ENCODE data around the gene COL15A1.
A peak's percentile ranks its signal among the peaks of the same experiment; 100 is the strongest.

COL15A1 gene

DNA sequence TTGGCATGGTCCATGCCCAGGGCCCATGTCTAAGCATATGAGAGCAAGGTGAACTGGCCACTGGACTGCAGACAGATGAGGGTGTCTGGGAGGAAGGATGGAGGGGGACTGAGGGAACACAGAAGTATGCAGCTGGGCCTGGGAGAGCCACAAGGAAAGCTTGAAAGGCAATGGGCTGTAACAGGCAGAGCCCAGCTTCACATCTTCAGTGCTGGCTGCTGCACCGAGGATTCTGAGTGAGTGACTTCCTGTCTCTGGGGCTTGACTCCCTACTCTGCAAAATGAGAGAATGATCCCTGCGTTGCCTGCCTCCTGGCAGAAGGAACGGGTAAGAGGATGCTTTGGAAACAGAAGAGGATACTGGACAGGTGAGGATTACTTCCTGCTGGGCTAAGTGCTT is 29.0 kb downstream of the COL15A1 start:
- DNase-seq (ENCODE audit: low read depth): no peak

- DNase-seq (ENCODE audit: low read depth): no peak
These were observed 29.5 kb downstream of the COL15A1 start for GRCh38 chr9:98973171-98973570.

- no peak for DNase-seq (ENCODE audit: low read depth)
These were observed 29.9 kb downstream of the COL15A1 start for GRCh38 chr9:98973576-98973975.

DNA sequence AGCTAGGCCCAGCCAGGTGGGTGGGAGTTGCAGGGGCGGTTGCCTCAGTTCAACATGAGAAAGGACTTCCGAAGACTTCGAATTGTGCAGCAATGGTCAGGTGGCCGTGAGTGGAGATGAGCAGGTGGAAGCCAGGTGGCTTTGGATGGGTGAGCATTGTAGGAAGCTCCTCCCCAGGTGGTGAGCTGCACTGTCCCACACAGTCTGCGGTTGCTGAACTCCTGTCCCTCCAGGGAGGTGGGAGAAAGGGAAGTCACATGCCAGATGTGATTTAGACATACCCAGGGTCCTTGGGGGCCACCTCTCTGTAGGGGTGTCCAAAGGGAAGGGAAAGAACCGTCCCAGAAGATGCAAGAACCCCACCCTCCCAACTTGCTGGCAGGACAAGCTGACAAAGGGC is 30.4 kb downstream of the COL15A1 start:
- no peak for DNase-seq (ENCODE audit: low read depth)

DNA sequence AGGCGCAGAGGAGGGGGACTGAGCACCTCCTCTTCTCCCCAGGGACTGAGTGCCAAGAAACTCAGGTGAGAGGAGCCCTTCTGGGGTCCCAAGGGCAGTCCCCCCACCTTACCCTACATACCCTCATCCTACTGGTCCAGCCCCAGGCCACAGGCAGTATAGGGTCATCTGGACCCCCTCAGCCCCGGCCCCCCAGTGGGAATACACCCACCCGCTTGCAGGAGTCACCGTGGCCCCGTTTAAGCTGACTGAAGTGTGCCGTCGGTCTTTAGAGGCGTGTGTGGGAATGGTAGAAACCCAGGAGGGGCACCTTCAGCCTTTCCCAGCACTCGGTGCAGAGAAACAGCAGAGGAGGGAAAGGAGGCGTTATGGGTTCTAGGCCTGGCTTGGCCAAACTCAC is 30.8 kb downstream of the COL15A1 start:
- no peak for DNase-seq (ENCODE audit: low read depth)

- DNase-seq (ENCODE audit: low read depth): peak; percentile 72
These were observed 31.4 kb downstream of the COL15A1 start for GRCh38 chr9:98974994-98975712.

DNA sequence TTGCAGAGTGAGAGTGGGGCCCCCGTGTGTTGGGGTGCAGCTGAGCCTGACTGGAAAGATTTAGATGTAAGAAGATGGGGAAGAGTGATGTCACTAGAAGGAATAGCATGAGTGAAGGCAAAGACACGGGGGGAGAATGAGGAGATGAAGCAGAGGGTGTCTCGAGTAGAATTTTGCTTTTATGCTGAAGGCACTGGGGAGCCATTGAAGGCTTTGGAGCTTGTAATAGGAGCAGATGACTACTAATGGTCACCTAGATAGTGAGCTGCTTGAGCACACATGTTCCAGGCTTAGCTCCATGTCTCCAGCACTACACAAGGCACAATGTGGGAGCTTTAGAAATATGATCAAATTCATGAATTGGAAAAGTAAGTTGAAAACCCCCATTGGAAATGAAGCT is 32.1 kb downstream of the COL15A1 start:
- no peak for DNase-seq (ENCODE audit: low read depth)

DNA sequence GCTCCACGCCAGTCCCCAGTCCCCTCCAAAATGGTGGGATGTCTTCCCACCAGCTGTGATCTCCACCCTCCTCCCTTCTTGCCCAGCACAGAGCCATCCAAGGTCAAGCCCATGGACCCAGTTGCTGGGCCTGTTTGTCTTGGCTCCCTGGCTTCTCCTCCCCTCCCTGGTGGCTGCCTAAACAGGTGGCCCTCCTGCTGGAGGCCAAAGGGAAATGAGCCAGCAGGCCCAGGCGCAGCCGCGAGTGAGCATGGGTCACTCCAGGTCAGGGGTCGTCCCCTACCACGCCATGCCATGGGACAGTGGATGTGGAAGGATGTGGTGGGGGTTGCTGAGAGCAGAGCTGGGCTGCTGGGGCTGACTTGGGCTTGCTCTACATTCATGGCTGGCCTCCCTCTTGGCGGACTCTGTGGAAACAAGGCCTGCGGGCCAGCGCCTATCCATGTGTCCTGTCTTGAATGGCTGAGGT is 33.6 kb downstream of the COL15A1 start:
- DNase-seq (ENCODE audit: low read depth): no peak

DNA sequence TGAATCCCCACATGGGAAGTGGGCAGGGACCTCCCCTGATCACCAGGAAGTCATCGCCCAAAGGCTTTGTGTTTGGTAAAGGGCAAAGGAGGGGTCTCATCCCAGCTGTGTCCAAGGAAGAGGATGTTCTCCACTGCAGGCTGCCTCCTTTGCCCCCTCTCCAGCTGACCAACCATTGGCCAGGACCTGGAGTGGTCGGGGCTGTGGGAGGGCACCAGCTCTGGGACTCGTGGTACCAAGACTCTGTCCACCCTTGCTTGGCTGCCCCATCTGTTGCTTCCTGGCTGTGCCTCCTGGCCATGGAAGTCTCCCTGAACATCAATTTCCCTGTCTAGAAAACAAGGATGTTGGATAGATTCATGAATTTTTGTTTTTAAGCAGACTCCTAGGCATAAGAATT is 34.1 kb downstream of the COL15A1 start:
- no peak for DNase-seq (ENCODE audit: low read depth)

DNA sequence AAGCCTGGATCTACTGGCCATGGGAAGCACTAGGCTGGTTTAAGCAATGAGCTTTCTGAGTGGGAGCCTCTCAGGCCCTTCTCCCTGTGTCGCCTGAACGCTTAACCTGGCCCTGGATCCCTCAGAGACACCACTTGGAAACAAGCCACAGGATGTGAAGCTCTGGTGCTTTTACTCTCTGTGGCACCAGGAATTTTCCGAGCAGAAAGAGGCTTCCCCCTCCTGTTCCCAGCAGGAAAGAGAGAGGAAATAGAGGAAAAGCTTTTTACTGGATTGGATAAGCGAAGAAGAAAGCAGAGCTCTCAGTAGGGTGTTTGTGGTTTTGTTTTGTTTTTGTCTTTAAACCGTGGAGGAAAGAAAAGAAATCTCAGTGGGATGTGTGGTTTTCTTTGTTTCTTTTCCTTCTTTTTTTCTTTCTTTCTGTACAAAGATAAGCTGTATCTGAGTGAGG is 34.5 kb downstream of the COL15A1 start:
- no peak for DNase-seq (ENCODE audit: low read depth)

GRCh38 chr9:98980291-98980690 is 36.6 kb downstream of the COL15A1 start:
- DNase-seq (ENCODE audit: low read depth): no peak

DNA sequence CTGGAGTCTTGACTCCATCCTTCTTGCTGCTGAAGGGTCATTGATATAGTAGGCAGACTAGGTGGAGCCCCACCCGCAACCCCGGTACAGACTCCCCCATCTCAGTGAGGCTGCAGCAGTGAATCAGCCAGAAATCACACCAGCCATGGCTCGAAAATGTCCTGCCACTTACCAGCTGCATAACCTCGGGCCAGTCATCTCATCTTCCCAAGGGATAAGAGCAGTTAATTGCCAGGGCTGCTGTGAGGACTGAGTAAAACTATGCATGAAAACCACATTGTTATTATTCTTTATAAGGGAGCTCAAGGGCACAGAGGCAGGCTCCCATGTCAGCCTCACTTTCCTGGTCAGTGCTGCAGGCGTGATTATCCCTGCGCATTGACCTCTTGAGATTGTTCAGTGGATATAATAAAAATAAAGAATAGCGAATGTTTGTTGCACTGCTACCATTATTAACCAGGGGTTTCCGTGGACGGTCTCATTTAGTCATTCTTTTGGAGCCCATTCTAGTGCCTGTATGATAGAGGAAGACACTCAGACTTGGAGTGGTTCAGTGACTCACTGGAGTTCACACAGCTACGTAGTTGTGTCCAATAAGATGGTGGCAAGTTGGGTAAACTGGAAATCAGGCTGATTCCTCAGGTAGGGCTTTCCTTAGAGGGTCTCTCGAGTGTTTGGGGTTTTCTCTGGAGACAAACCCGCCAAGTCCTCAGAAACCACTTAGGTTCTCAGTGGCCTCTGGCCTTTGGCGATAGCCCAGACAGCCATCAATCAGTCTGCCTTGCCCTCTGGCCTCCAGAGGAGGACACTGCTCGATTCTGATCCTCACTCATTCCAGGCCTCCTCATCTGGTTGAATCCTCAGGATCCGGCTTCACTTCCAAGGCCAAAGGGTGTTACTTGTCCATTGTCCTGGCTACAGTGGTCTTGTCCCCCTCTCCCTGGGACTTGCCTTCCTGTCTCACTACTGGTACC is 39.9 kb downstream of the COL15A1 start:
- DNase-seq (ENCODE audit: low read depth): no peak

DNA sequence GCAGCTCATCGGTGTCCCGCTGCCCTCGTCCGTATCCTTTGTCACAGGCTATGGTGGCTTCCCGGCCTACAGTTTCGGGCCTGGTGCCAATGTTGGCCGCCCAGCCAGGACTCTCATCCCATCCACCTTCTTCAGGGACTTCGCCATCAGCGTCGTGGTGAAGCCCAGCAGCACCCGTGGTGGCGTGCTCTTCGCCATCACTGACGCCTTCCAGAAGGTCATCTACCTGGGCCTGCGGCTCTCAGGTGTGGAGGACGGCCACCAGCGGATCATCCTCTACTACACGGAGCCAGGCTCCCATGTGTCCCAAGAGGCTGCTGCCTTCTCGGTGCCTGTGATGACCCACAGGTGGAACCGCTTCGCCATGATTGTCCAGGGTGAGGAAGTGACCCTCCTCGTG is 41.9 kb downstream of the COL15A1 start:
- no peak for DNase-seq (ENCODE audit: low read depth)

DNA sequence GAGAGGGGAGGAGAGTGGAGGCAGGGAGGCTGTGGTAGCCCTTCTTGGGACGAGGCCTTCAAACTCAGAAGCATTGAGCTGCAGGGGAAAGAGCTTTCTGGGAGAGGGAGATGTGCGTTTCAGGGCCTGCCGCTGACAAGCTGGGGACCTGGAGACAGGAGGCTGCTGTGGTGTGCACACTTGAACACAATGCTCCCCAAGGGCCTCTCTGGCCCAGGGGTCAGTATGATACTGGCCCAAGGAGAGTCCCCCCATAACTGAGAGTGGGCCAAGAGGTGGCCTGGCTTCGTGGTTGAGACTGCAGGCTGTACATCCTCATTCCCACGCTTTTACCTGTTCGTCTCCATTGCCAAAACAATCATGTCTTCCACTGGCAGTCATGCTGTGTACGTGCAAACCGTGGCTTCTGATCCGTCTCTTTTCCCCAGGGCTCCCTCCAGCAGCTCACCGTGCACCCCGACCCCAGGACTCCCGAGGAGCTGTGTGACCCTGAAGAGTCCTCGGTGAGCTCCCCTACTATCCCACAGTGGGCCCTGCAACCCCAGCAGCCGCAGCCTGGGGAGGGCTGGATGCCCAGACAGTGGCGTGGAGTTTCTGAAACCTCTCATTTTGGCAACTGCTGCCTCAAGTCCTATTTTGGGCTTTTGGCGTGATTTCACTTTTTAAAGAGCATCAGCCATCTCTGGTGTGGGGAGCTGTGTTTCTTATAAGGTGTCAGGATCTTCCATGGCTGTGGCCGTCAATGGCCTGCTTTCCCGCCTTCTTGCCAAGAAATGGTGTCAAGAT is 43.4 kb downstream of the COL15A1 start:
- DNase-seq (ENCODE audit: low read depth): no peak

GRCh38 chr9:98989036-98990000 is 45.6 kb downstream of the COL15A1 start:
- no peak for DNase-seq (ENCODE audit: low read depth)

DNA sequence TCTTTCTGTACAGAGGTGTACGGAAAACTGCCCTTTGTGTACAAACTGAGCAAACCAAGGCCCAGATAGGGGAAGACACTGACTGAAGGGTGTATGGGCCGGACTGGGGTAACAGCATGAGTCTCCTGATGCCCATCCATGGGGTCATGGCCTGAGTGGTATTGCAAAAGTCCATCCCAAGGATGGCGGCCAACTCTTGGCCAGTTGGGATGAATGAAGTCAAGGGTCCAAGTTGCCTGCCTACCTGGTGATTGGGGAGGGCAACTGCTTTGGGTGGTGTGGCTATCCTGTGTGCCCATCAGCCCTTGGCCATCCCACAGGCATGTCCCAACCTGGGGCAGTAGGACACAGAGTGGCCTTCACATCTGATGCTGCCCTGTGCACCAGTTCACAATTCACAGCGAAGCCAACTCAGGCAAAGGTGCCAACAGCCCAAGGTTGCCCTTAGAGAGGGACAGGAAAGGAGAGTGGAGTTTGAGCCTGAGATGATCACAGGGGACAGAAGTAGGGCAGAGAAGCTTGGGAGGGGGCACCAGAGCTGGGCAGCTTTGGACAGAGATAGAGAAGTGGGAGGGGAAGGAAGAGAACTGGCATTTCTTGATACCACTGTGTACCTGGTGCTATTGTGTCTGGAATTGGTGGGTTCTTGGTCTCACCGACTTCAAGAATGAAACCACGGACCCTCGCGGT is 46.6 kb downstream of the COL15A1 start:
- no peak for DNase-seq (ENCODE audit: low read depth)

- DNase-seq (ENCODE audit: low read depth): no peak
These were observed 48.6 kb downstream of the COL15A1 start for GRCh38 chr9:98992107-98992884.

- no peak for DNase-seq (ENCODE audit: low read depth)
These were observed 49.3 kb downstream of the COL15A1 start for GRCh38 chr9:98992885-98993569.

DNA sequence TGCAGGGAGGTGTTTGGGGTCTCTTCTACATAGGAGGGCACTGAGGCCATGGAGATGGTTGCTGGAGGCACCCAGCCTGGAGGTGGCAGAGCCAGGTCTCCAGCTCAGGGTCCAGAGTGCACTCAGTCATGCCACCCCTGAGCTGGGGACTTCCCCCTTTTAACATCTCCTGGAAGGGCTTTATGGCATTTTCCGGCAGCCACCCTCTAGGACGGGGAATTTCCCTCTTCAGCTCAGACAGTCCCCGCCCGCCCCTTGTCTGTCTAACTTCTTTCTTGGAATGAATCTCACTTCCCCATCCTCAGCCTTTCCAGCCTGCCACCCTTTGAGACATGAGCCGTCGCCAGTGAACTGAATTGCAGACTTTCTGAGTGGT is 49.9 kb downstream of the COL15A1 start:
- DNase-seq (ENCODE audit: low read depth): no peak
